Nephron progenitor cell (in vitro differentiated cells): ENCODE results near the gene SFR1.

Experiments
- DNase-seq: peaks from one replicate; pipeline ENCODE4 v3.0.0; 2021
- H3K27ac Mint-ChIP-seq: 2 replicates; pipeline ENCODE4 v1.8.0; 2021; ENCODE audit warnings: mild to moderate bottlenecking, moderate library complexity, mixed read lengths
- H3K27me3 Mint-ChIP-seq: 2 replicates; pipeline ENCODE4 v1.8.0; 2021; ENCODE audit warnings: mild to moderate bottlenecking, low read depth, mixed read lengths; ENCODE audit not compliant: poor library complexity
- H3K36me3 Mint-ChIP-seq: 2 replicates; pipeline ENCODE4 v1.8.0; 2021; ENCODE audit warnings: low read depth, mixed read lengths
- H3K4me1 Mint-ChIP-seq: 2 replicates; pipeline ENCODE4 v1.8.0; 2021; ENCODE audit warnings: mixed read lengths
- H3K4me3 Mint-ChIP-seq: 2 replicates; pipeline ENCODE4 v1.8.0; 2021; ENCODE audit warnings: mild to moderate bottlenecking, moderate library complexity, mixed read lengths
- H3K9me3 Mint-ChIP-seq: 2 replicates; pipeline ENCODE4 v1.8.0; 2021; ENCODE audit warnings: mild to moderate bottlenecking, moderate library complexity, mixed read lengths
- TF ChIP-seq, protein P1 (sequence below): fragments of 200-600 bp; sonication (generic); IDR thresholded peaks from 2 replicates; pipeline ENCODE4 v1.5.0; 2021; ENCODE audit warnings: antibody characterized with exemption

SFR1 gene

DNA sequence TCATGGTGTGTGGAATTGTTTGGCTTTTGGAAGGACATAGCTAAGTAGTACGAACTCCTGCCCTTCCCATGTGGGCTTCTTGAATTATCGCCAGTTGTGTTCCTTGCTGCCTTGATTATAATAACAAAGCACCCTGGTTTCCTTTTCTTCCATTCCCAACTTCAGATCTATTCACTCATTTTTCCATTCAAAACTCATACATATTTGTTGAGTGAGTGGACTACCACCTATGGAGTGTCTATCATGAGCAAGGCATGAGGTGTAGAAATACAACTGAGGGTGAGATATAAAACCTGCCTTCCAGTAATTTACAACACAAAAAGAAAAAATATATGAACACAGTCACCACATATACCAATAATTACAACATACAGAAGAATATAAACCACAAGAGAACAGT, 31.4 kb upstream of the SFR1 start:
- Mint-ChIP-seq H3K36me3 (no peaks in the 10 kb centered on the region), H3K9me3 (peaks cover 9% of the 10 kb centered on the region), H3K4me1 (peaks cover 12% of the 10 kb centered on the region), H3K27me3 (peaks cover 2% of the 10 kb centered on the region), H3K4me3 (no peak overlapping the region), H3K27ac (no peak overlapping the region)
- TF ChIP-seq, protein P1, sequence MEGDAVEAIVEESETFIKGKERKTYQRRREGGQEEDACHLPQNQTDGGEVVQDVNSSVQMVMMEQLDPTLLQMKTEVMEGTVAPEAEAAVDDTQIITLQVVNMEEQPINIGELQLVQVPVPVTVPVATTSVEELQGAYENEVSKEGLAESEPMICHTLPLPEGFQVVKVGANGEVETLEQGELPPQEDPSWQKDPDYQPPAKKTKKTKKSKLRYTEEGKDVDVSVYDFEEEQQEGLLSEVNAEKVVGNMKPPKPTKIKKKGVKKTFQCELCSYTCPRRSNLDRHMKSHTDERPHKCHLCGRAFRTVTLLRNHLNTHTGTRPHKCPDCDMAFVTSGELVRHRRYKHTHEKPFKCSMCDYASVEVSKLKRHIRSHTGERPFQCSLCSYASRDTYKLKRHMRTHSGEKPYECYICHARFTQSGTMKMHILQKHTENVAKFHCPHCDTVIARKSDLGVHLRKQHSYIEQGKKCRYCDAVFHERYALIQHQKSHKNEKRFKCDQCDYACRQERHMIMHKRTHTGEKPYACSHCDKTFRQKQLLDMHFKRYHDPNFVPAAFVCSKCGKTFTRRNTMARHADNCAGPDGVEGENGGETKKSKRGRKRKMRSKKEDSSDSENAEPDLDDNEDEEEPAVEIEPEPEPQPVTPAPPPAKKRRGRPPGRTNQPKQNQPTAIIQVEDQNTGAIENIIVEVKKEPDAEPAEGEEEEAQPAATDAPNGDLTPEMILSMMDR: no peak
- DNase-seq: no peak

DNA sequence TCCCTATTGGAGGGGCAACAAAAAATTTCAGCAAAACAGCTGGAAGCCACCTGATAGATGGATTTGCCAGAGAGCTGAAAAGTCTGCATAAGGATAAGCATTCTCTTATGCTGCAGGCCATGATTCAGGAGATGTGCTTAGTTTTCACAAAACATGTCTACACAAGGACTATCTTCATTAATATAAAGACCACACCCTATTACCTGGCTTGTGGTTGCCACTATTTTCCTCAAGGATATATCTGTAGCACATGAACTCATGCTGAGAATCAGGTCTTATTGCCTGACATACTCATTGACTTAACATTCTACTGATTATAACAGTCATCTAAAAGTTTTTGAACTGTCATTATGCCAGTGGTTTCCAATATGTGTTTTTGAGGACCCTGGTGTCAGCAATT, 29.2 kb upstream of the SFR1 start:
- Mint-ChIP-seq H3K9me3 (peaks cover 28% of the 10 kb centered on the region), H3K27me3 (peaks cover 2% of the 10 kb centered on the region), H3K36me3 (peaks cover 11% of the 10 kb centered on the region), H3K4me1 (peaks cover 7% of the 10 kb centered on the region), H3K27ac (no peak overlapping the region), H3K4me3 (no peak overlapping the region)
- TF ChIP-seq, protein P1: no peak
- no peak for DNase-seq

DNA sequence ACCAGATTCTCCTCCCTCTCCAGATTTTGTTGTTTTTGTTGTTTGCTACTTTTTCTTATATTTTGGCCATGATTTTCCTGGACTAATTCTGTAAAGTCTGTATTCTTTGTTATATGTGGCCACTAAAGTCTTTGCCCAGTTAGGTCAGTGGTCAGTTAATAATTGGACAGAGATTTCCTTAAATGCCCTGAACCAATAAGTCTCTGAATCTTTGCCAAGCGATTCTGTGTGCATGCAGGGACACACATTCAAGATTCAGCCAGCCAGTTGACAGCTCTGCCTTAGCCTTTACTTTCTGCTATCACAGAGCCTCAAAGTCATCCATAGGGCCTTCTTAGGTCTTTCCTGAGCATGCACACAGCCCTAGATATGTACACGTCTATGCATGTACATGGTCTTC, 25.3 kb upstream of the SFR1 start:
- H3K27me3 Mint-ChIP-seq: peaks cover 6% of the 10 kb centered on the region
- no peak overlapping the region for H3K27ac Mint-ChIP-seq
- no peaks in the 10 kb centered on the region for H3K4me1 Mint-ChIP-seq
- no peak for DNase-seq
- H3K9me3 Mint-ChIP-seq: peaks cover 31% of the 10 kb centered on the region
- TF ChIP-seq, protein P1: no peak
- no peak overlapping the region for H3K4me3 Mint-ChIP-seq
- peaks cover 11% of the 10 kb centered on the region for H3K36me3 Mint-ChIP-seq

DNA sequence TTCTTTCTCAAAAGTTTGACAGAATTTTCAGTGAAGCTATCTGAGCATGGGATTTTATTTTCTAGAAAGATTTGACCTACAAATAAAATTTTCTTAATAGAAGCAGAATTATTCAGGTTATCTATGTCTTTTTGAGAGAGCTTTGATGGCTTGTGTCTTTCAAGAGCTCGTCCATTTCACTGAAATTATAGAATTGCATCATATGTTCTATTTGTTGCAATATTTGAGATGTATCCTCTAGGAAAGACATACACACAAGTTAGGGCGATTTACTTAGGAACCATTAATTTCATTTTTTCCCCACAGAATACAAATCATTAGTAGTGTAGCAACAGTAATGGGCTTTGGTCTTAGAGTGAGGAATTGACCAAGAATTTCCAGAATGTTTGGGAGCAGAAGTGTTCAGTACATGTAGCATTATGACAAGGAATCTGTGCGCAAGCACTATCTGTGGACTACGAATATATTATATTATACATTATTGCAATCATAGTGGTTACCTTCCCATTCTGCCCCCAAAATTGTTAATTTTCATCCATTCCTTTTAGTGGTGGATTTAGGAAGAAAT, 23.5 kb upstream of the SFR1 start:
- Mint-ChIP-seq H3K9me3 (peaks cover 31% of the 10 kb centered on the region), H3K4me3 (no peak overlapping the region), H3K27me3 (peaks cover 4% of the 10 kb centered on the region), H3K4me1 (no peaks in the 10 kb centered on the region), H3K27ac (no peak overlapping the region), H3K36me3 (peaks cover 11% of the 10 kb centered on the region)
- DNase-seq: no peak
- TF ChIP-seq, protein P1: no peak

DNA sequence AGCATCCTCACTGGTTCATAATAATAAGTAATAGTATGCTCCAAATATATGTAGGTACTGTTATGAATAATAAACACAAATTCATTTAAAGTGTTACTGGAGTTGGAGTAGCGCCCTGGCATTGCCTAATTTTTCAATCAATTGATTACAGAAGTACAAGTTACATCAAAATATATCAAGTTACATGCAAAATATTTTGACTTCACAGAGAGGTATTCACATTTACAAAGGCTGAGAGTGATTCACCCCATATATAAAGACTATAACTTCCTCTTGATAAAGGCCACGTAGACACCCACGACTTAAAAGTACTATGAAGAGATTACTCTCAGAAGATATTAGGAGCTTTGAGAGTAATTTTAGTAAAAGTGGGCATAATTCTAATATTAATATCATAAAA, 22.7 kb upstream of the SFR1 start:
- Mint-ChIP-seq H3K27ac (no peak overlapping the region), H3K9me3 (peaks cover 26% of the 10 kb centered on the region), H3K27me3 (peaks cover 4% of the 10 kb centered on the region), H3K4me1 (no peaks in the 10 kb centered on the region), H3K4me3 (no peak overlapping the region), H3K36me3 (peaks cover 11% of the 10 kb centered on the region)
- TF ChIP-seq, protein P1: no peak
- no peak for DNase-seq

- Mint-ChIP-seq H3K36me3 (peaks cover 11% of the 10 kb centered on the region), H3K9me3 (peaks cover 23% of the 10 kb centered on the region), H3K4me1 (no peaks in the 10 kb centered on the region), H3K27me3 (peaks cover 4% of the 10 kb centered on the region), H3K27ac (no peak overlapping the region), H3K4me3 (no peak overlapping the region)
- TF ChIP-seq, protein P1: no peak
- no peak for DNase-seq
Measured at GRCh38 chr10:104099941-104100340, 22.0 kb upstream of the SFR1 start.
